Mesenchymal stem cell (in vitro differentiated cells and primary cell): ENCODE data around the gene SSC4D.

Experiments
- DNase-seq: peaks from one replicate; pipeline ENCODE4 v3.0.0-alpha.2; 2013
- H2AFZ ChIP-seq: one replicate; pipeline ENCODE4 v1.6.1; 2013; ENCODE audit warnings: low read depth, mild to moderate bottlenecking, control low read depth, inconsistent platforms, low read length, moderate library complexity
- H2AK5ac ChIP-seq: 2 replicates; pipeline ENCODE4 v1.6.1; 2013; ENCODE audit warnings: low read length, moderate library complexity, mild to moderate bottlenecking, inconsistent platforms; ENCODE audit not compliant: severe bottlenecking
- H2BK120ac ChIP-seq: one replicate; pipeline ENCODE4 v1.6.1; 2013; ENCODE audit warnings: low read depth, mild to moderate bottlenecking, inconsistent platforms, low read length, moderate library complexity
- H2BK12ac ChIP-seq, 2 experiments: one replicate each; pipeline ENCODE4 v1.6.1; 2013; ENCODE audit warnings: inconsistent platforms in 2 of 2, low read length in 2 of 2, mild to moderate bottlenecking in 2 of 2, moderate library complexity in 2 of 2, control low read depth in 1 of 2
- H2BK15ac ChIP-seq: one replicate; pipeline ENCODE4 v1.6.1; 2013; ENCODE audit warnings: mild to moderate bottlenecking, low read depth, inconsistent platforms; ENCODE audit not compliant: poor library complexity, severe bottlenecking
- H2BK5ac ChIP-seq: 2 replicates; pipeline ENCODE4 v1.6.1; 2013; ENCODE audit warnings: low read depth, mild to moderate bottlenecking, low read length, control low read depth, inconsistent platforms; ENCODE audit not compliant: poor library complexity, severe bottlenecking
- H3K14ac ChIP-seq, 2 experiments: one replicate each; pipeline ENCODE4 v1.6.1; 2013; ENCODE audit warnings: inconsistent platforms in 2 of 2, low read length in 2 of 2, control low read depth in 1 of 2, mild to moderate bottlenecking in 1 of 2, moderate library complexity in 1 of 2
- H3K18ac ChIP-seq, 2 experiments: one replicate each; pipeline ENCODE4 v1.6.1; 2013; ENCODE audit warnings: inconsistent platforms in 2 of 2, low read length in 2 of 2, control low read depth in 1 of 2, low read depth in 1 of 2, mild to moderate bottlenecking in 1 of 2
- H3K23ac ChIP-seq, 2 experiments: one replicate each; pipeline ENCODE4 v1.6.1; 2013; ENCODE audit warnings: inconsistent platforms in 2 of 2, low read length in 2 of 2, mild to moderate bottlenecking in 2 of 2, moderate library complexity in 2 of 2, control low read depth in 1 of 2
- H3K27ac ChIP-seq: 2 replicates; pipeline ENCODE4 v1.5.1; 2013; ENCODE audit warnings: mild to moderate bottlenecking, moderate library complexity, low read length, control low read depth, inconsistent platforms; ENCODE audit not compliant: poor library complexity, severe bottlenecking
- H3K27me3 ChIP-seq, 2 experiments: 2 replicates each; pipeline versions ENCODE4 v1.6.1 to v1.7.0; 2013; ENCODE audit warnings: low read length in 2 of 2, mild to moderate bottlenecking in 2 of 2, moderate library complexity in 2 of 2, control low read depth in 1 of 2, inconsistent platforms in 1 of 2; ENCODE audit not compliant: control insufficient read depth in 1 of 2, insufficient read depth in 1 of 2
- H3K36me3 ChIP-seq, 2 experiments: 2 replicates each; pipeline versions ENCODE4 v1.6.1 to v1.7.0; 2013; ENCODE audit warnings: low read length in 2 of 2, control low read depth in 1 of 2, inconsistent platforms in 1 of 2, low read depth in 1 of 2, mild to moderate bottlenecking in 1 of 2; ENCODE audit not compliant: insufficient read depth in 2 of 2, control insufficient read depth in 1 of 2
- H3K4ac ChIP-seq, 2 experiments: one replicate each; pipeline ENCODE4 v1.6.1; 2013; ENCODE audit warnings: inconsistent platforms in 2 of 2, low read length in 2 of 2, mild to moderate bottlenecking in 2 of 2, moderate library complexity in 2 of 2, control low read depth in 1 of 2, low read depth in 1 of 2
- H3K4me1 ChIP-seq: 2 replicates; pipeline ENCODE4 v1.6.1; 2013; ENCODE audit warnings: low read depth, low read length, control low read depth; ENCODE audit not compliant: control insufficient read depth, insufficient read depth
- H3K4me2 ChIP-seq: 2 replicates; pipeline ENCODE4 v1.6.1; 2013; ENCODE audit warnings: low read length, mild to moderate bottlenecking, inconsistent platforms; ENCODE audit not compliant: poor library complexity, severe bottlenecking
- H3K4me3 ChIP-seq, 2 experiments: 2 replicates each; pipeline versions ENCODE4 v1.5.1 to v1.7.0; 2013; ENCODE audit warnings: low read length in 2 of 2, mild to moderate bottlenecking in 2 of 2, control low read depth in 1 of 2, low read depth in 1 of 2; ENCODE audit not compliant: insufficient read depth in 1 of 2
- H3K79me1 ChIP-seq: replicated peaks from 2 replicates; pipeline ENCODE4 v1.6.1; 2013; ENCODE audit warnings: mild to moderate bottlenecking, control low read depth, low read length, inconsistent platforms; ENCODE audit not compliant: poor library complexity, severe bottlenecking
- H3K9ac ChIP-seq: 2 replicates; pipeline ENCODE4 v1.7.0; 2013; ENCODE audit warnings: mild to moderate bottlenecking, low read length, moderate library complexity
- H3K9me3 ChIP-seq: 2 replicates; pipeline ENCODE4 v1.7.0; 2013; ENCODE audit warnings: mild to moderate bottlenecking, low read length; ENCODE audit not compliant: control insufficient read depth
- H4K8ac ChIP-seq: one replicate; pipeline ENCODE4 v1.6.1; 2013; ENCODE audit warnings: inconsistent platforms, mild to moderate bottlenecking, low read length, moderate library complexity
- H4K91ac ChIP-seq: one replicate; pipeline ENCODE4 v1.6.1; 2013; ENCODE audit warnings: mild to moderate bottlenecking, low read length, inconsistent platforms
- WGBS: methylation state at CpG from one replicate; pipeline ENCODE4 v1.1.7; 2013; ENCODE audit warnings: mixed read lengths; 5-methylcytosine and 5-hydroxymethylcytosine counted together

The SSC4D gene

GRCh38 chr7:76349313-76349885 lies 60.1 kb downstream of the SSC4D start:
- 96% methylated on average over 4 of the region's 8 CpGs for WGBS

DNA sequence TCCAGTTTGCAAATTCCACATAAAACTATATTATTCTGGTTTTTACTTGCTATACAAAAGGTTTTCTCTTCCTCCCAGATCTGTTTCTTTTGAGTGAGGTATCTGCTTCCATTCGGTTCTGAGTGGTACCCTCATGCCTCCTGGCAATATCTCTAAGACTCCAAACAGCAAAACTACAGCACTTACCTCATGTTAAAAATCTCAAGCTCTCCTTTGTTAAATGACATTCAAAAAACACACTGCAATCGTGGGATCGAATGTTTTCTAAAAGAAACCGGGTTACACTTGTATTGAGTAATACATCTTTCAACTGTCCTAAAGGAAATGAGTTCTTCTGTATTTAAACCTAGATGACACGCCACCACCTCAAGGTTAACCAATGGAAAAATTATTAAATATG lies 61.8 kb downstream of the SSC4D start:
- Histone ChIP-seq H4K91ac (no peak overlapping the region), H3K18ac (no peak overlapping the region), H3K4me3 (no peak overlapping the region), H2BK5ac (no peak overlapping the region), H3K27ac (no peak overlapping the region), H4K8ac (no peak overlapping the region), H3K9me3 (no peaks in the 10 kb centered on the region), H2BK12ac (no peak overlapping the region), H3K23ac (no peak overlapping the region), H2AK5ac (no peak overlapping the region), H2BK15ac (no peak overlapping the region), H3K14ac (no peak overlapping the region), H3K9ac (no peak overlapping the region), H3K27me3 (no peaks in the 10 kb centered on the region), H2AFZ (no peak overlapping the region), H3K79me1 (no peaks in the 10 kb centered on the region), H2BK120ac (no peak overlapping the region), H3K4me2 (no peak overlapping the region), H3K4me1 (peaks cover 11% of the 10 kb centered on the region), H3K4ac (no peak overlapping the region), H3K36me3 (peaks cover 43 to 79% of the 10 kb centered on the region in 2 experiments)
- WGBS: over 99% methylated on average over 3 of the region's 5 CpGs
- no peak for DNase-seq

More at GRCh38 chr7:76349313-76349885, 60.1 kb downstream of the SSC4D start:
- no peak overlapping the region for H4K8ac ChIP-seq
- H4K91ac ChIP-seq: no peak overlapping the region
- DNase-seq: no peak
- no peak overlapping the region for H3K4ac ChIP-seq
- no peak overlapping the region for H2BK5ac ChIP-seq
- H3K79me1 ChIP-seq: no peaks in the 10 kb centered on the region
- no peak overlapping the region for H3K18ac ChIP-seq
- no peak overlapping the region for H2BK12ac ChIP-seq
- H3K4me1 ChIP-seq: peaks cover 11% of the 10 kb centered on the region
- peaks cover 45 to 68% of the 10 kb centered on the region in 2 experiments for H3K36me3 ChIP-seq
- H3K4me3 ChIP-seq: no peak overlapping the region
- H3K9me3 ChIP-seq: no peaks in the 10 kb centered on the region
- no peak overlapping the region for H2BK120ac ChIP-seq
- H3K9ac ChIP-seq: no peak overlapping the region
- no peak overlapping the region for H3K27ac ChIP-seq
- H3K27me3 ChIP-seq: no peaks in the 10 kb centered on the region
- H3K23ac ChIP-seq: no peak overlapping the region
- H2AK5ac ChIP-seq: no peak overlapping the region
- no peak overlapping the region for H3K14ac ChIP-seq
- H2BK15ac ChIP-seq: no peak overlapping the region
- H2AFZ ChIP-seq: no peak overlapping the region
- no peak overlapping the region for H3K4me2 ChIP-seq

DNA sequence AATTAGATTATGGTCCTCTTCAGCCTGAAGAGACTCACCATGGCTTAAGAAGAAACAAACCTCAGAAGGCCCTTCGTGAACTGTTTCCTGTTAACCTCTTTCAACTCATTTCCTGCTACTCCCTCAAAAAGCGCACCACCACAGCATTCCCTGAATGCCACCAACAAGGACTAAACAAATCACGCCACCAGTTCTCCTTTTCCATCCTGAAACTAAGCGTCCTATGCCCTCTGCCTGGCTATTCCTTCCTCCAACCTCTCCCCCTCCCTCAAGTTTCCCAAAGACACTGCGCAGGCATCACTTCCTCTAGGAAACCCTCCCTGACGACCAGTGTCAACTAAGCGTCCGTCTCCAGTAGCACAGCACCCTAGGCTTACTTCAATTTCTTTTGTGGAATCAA lies 62.7 kb downstream of the SSC4D start:
- Histone ChIP-seq H3K4me3 (no peak overlapping the region), H2BK5ac (no peak overlapping the region), H2BK15ac (no peak overlapping the region), H3K14ac (no peak overlapping the region), H3K9ac (no peak overlapping the region), H3K4me2 (no peak overlapping the region), H4K8ac (peak overlapping the region; percentile 9), H2BK120ac (no peak overlapping the region), H3K9me3 (no peaks in the 10 kb centered on the region), H2BK12ac (no peak overlapping the region), H3K4ac (no peak overlapping the region), H3K27me3 (no peaks in the 10 kb centered on the region), H3K36me3 (peaks cover 41 to 88% of the 10 kb centered on the region in 2 experiments), H3K18ac (peak overlapping the region in 1 of 2 experiments; percentile 14), H4K91ac (no peak overlapping the region), H2AFZ (no peak overlapping the region), H3K4me1 (peaks cover 7% of the 10 kb centered on the region), H3K23ac (peak overlapping the region in 1 of 2 experiments; percentile 64), H3K27ac (peak overlapping the region; percentile 1), H3K79me1 (no peaks in the 10 kb centered on the region), H2AK5ac (peak overlapping the region; percentile 10)
- DNase-seq: peak; percentile 52
- WGBS: 69% methylated on average over 8 of the region's 8 CpGs

DNA sequence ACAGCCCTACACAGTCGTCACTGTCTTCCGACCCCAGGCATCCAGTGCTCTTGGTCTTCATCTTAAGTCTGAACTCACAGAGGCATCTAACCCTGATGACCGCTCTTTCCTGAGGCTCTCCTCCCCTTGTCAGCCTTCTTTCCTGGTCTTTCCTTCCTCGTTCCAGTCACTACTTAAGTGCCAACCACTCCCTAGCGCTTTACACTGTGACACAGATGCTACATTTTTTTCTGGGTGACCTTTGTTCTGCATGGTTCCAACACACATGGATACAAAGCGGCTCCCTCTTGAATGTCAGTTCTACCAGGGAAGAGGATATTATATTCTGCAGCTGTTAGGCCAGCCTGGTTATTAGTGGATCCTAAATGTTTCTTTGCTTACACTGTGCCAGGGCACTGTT lies 63.4 kb downstream of the SSC4D start:
- H2BK12ac ChIP-seq: no peak overlapping the region
- H3K79me1 ChIP-seq: no peaks in the 10 kb centered on the region
- H3K4me2 ChIP-seq: no peak overlapping the region
- H2AFZ ChIP-seq: no peak overlapping the region
- H3K27ac ChIP-seq: no peak overlapping the region
- H3K4ac ChIP-seq: no peak overlapping the region
- H3K14ac ChIP-seq: no peak overlapping the region
- peaks cover 5% of the 10 kb centered on the region for H3K4me1 ChIP-seq
- H3K18ac ChIP-seq: no peak overlapping the region
- H3K4me3 ChIP-seq: no peak overlapping the region
- H3K27me3 ChIP-seq: no peaks in the 10 kb centered on the region
- WGBS: 97% methylated on average over 6 of the region's 6 CpGs
- H3K9me3 ChIP-seq: no peaks in the 10 kb centered on the region
- H4K8ac ChIP-seq: no peak overlapping the region
- no peak overlapping the region for H3K9ac ChIP-seq
- no peak overlapping the region for H3K23ac ChIP-seq
- H2BK15ac ChIP-seq: no peak overlapping the region
- peaks cover 41 to 92% of the 10 kb centered on the region in 2 experiments for H3K36me3 ChIP-seq
- no peak overlapping the region for H4K91ac ChIP-seq
- H2BK120ac ChIP-seq: no peak overlapping the region
- no peak overlapping the region for H2AK5ac ChIP-seq
- no peak for DNase-seq
- no peak overlapping the region for H2BK5ac ChIP-seq
